Stimulated activated naive CD8-positive, alpha-beta T cell treated with anti-CD3 and anti-CD28 coated beads, Interleukin-15, amount 100 ng/mL, for 72 hours (primary cell): ENCODE measurements around the gene PCDHA5.

ENCODE experiments used
- ATAC-seq: fragments of 150-1000 bp; cut with Tn5 transposase; 2 replicates; pipeline ENCODE4 v1.10.0; 2021; ENCODE audit warnings: mild to moderate bottlenecking, moderate library complexity
- DNase-seq, 2 donors: peaks; one replicate each; pipeline ENCODE4 v3.0.0; 2021 to 2022
- H3K27ac Mint-ChIP-seq, 2 donors: one replicate each; pipeline ENCODE4 v1.8.0; 2022; ENCODE audit warnings: mild to moderate bottlenecking in 2 of 2, mixed read lengths in 2 of 2, moderate library complexity in 2 of 2
- H3K27me3 Mint-ChIP-seq: one replicate; pipeline ENCODE4 v1.8.0; 2022; ENCODE audit warnings: mixed read lengths
- H3K4me1 Mint-ChIP-seq: one replicate; pipeline ENCODE4 v1.8.0; 2022; ENCODE audit warnings: mild to moderate bottlenecking, mixed read lengths
- H3K4me3 Mint-ChIP-seq, 2 donors: one replicate each; pipeline ENCODE4 v1.8.0; 2022; ENCODE audit warnings: mild to moderate bottlenecking in 2 of 2, mixed read lengths in 2 of 2, moderate library complexity in 1 of 2
- H3K9me3 Mint-ChIP-seq, 2 donors: one replicate each; pipeline ENCODE4 v1.8.0; 2022; ENCODE audit warnings: mixed read lengths in 2 of 2

PCDHA5 gene

GRCh38 chr5:140870221-140871201 lies 49.1 kb downstream of the PCDHA5 start:
- Mint-ChIP-seq H3K27ac (no peak overlapping the region), H3K27me3 (peaks cover 28% of the 10 kb centered on the region), H3K4me1 (no peaks in the 10 kb centered on the region), H3K9me3 (peaks cover 5 to 6% of the 10 kb centered on the region in 2 donors), H3K4me3 (no peak overlapping the region)
- DNase-seq, result no peak
- ATAC-seq, result no peak
